Parathyroid adenoma (tissue), 2 donors: ENCODE measurements around the gene SLC9C1.

Source experiments
- H2AFZ ChIP-seq: fragments of 300-600 bp; sonication (generic); one replicate; pipeline ENCODE4 v1.7.0; 2017; ENCODE audit warnings: antibody characterized with exemption, mild to moderate bottlenecking
- H3K27ac ChIP-seq: fragments of 300-600 bp; sonication (generic); one replicate; pipeline ENCODE4 v1.7.0; 2017
- H3K27me3 ChIP-seq: fragments of 300-600 bp; sonication (generic); one replicate; pipeline ENCODE4 v1.7.0; 2017; ENCODE audit warnings: low read length; ENCODE audit not compliant: control insufficient read depth, insufficient read depth
- H3K36me3 ChIP-seq: fragments of 300-600 bp; sonication (generic); one replicate; pipeline ENCODE4 v1.7.0; 2017; ENCODE audit warnings: low read length; ENCODE audit not compliant: control insufficient read depth, insufficient read depth
- H3K4me1 ChIP-seq: fragments of 300-600 bp; sonication (generic); one replicate; pipeline ENCODE4 v1.7.0; 2017; ENCODE audit warnings: control low read depth
- H3K4me2 ChIP-seq: fragments of 300-600 bp; sonication (generic); one replicate; pipeline ENCODE4 v1.7.0; 2017; ENCODE audit warnings: low read length
- H3K4me3 ChIP-seq: fragments of 300-600 bp; sonication (generic); one replicate; pipeline ENCODE4 v1.7.0; 2017; ENCODE audit warnings: low read depth, low read length
- H3K79me2 ChIP-seq: fragments of 300-600 bp; sonication (generic); one replicate; pipeline ENCODE4 v1.7.0; 2017; ENCODE audit warnings: control low read depth
- H3K9ac ChIP-seq: fragments of 300-600 bp; sonication (generic); one replicate; pipeline ENCODE4 v1.7.0; 2017; ENCODE audit warnings: mild to moderate bottlenecking
- H3K9me3 ChIP-seq: fragments of 300-600 bp; sonication (generic); one replicate; pipeline ENCODE4 v1.7.0; 2017; ENCODE audit warnings: low read length; ENCODE audit not compliant: control insufficient read depth
- CTCF ChIP-seq: fragments of 300-600 bp; sonication (generic); IDR thresholded peaks from one replicate; pipeline ENCODE4 v1.7.0; 2017; ENCODE audit warnings: antibody characterized with exemption, mild to moderate bottlenecking
- donor health status: primary hyperparathyroidism.

The SLC9C1 gene

GRCh38 chr3:112124907-112125607 lies 169.0 kb downstream of the SLC9C1 start:
- Histone ChIP-seq H3K27ac (no peak overlapping the region), H3K9me3 (no peaks in the 10 kb centered on the region), H3K27me3 (no peaks in the 10 kb centered on the region), H3K9ac (no peak overlapping the region), H3K79me2 (no peaks in the 10 kb centered on the region), H3K36me3 (no peaks in the 10 kb centered on the region), H3K4me1 (no peaks in the 10 kb centered on the region), H2AFZ (no peak overlapping the region), H3K4me3 (no peak overlapping the region), H3K4me2 (no peak overlapping the region)
- no peak for TF ChIP-seq CTCF

- Histone ChIP-seq H3K27ac (no peak overlapping the region), H2AFZ (no peak overlapping the region), H3K4me2 (no peak overlapping the region), H3K9me3 (no peaks in the 10 kb centered on the region), H3K79me2 (no peaks in the 10 kb centered on the region), H3K36me3 (no peaks in the 10 kb centered on the region), H3K4me1 (no peaks in the 10 kb centered on the region), H3K9ac (no peak overlapping the region), H3K4me3 (no peak overlapping the region), H3K27me3 (no peaks in the 10 kb centered on the region)
- no peak for TF ChIP-seq CTCF
These were observed 170.5 kb downstream of the SLC9C1 start for GRCh38 chr3:112123548-112123947.

GRCh38 chr3:112122870-112123269 lies 171.1 kb downstream of the SLC9C1 start:
- no peaks in the 10 kb centered on the region for H3K9me3 ChIP-seq
- no peak overlapping the region for H3K4me3 ChIP-seq
- H3K4me1 ChIP-seq: no peaks in the 10 kb centered on the region
- no peaks in the 10 kb centered on the region for H3K36me3 ChIP-seq
- H3K27me3 ChIP-seq: no peaks in the 10 kb centered on the region
- no peak for TF ChIP-seq CTCF
- no peak overlapping the region for H3K9ac ChIP-seq
- H3K79me2 ChIP-seq: no peaks in the 10 kb centered on the region
- no peak overlapping the region for H3K27ac ChIP-seq
- H3K4me2 ChIP-seq: no peak overlapping the region
- H2AFZ ChIP-seq: no peak overlapping the region

- no peaks in the 10 kb centered on the region for H3K36me3 ChIP-seq
- no peaks in the 10 kb centered on the region for H3K4me1 ChIP-seq
- H3K9ac ChIP-seq: no peak overlapping the region
- H3K9me3 ChIP-seq: no peaks in the 10 kb centered on the region
- TF ChIP-seq CTCF: no peak
- H3K27me3 ChIP-seq: no peaks in the 10 kb centered on the region
- H3K79me2 ChIP-seq: no peaks in the 10 kb centered on the region
- no peak overlapping the region for H3K27ac ChIP-seq
- H3K4me2 ChIP-seq: no peak overlapping the region
- H2AFZ ChIP-seq: no peak overlapping the region
- H3K4me3 ChIP-seq: no peak overlapping the region
These were observed 172.2 kb downstream of the SLC9C1 start for GRCh38 chr3:112121577-112122547.
